ENCODE results near the gene POU2F1.

DNA sequence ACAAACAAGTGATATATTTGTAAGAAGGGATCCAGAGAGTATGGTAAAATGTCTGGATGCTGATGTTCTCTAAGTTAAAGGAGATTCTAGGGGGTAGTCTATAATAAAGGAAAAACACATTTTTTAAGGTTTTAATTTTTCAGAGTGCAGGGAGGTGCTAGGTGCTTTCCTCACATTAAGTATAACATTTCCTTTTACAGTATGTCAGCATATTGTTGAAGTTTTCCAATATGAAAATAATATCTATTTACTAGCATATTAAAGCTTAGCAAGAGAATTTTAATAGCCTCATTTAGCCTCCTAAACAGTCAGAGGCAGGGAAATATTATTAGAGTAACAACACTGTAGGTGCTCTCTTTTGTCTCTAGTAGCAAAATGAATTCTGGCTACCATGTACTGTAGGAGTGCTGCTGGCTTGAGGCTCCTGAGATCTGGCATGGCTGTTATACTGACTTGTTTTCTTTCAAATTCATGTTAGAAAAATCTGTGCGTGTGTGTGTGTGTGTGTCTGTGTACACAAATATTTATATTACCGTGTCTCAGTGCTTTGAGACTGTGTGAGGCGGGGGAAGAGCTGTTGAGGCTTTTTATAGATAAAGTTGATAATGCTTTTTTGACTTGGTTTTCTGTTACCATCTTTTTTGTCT is 71.0 kb downstream of the POU2F1 start:
- no peak for TF ChIP-seq EZH2 (IDR thresholded peaks at IDR 0.05; ENCODE audit: low read depth, unreplicated experiment)
- TF ChIP-seq, protein P1, sequence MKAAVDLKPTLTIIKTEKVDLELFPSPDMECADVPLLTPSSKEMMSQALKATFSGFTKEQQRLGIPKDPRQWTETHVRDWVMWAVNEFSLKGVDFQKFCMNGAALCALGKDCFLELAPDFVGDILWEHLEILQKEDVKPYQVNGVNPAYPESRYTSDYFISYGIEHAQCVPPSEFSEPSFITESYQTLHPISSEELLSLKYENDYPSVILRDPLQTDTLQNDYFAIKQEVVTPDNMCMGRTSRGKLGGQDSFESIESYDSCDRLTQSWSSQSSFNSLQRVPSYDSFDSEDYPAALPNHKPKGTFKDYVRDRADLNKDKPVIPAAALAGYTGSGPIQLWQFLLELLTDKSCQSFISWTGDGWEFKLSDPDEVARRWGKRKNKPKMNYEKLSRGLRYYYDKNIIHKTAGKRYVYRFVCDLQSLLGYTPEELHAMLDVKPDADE (IDR thresholded peaks at IDR 0.05): no peak
- TF ChIP-seq, protein P2, sequence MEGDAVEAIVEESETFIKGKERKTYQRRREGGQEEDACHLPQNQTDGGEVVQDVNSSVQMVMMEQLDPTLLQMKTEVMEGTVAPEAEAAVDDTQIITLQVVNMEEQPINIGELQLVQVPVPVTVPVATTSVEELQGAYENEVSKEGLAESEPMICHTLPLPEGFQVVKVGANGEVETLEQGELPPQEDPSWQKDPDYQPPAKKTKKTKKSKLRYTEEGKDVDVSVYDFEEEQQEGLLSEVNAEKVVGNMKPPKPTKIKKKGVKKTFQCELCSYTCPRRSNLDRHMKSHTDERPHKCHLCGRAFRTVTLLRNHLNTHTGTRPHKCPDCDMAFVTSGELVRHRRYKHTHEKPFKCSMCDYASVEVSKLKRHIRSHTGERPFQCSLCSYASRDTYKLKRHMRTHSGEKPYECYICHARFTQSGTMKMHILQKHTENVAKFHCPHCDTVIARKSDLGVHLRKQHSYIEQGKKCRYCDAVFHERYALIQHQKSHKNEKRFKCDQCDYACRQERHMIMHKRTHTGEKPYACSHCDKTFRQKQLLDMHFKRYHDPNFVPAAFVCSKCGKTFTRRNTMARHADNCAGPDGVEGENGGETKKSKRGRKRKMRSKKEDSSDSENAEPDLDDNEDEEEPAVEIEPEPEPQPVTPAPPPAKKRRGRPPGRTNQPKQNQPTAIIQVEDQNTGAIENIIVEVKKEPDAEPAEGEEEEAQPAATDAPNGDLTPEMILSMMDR (conservative IDR thresholded peaks at IDR 0.05; ENCODE audit: low read depth in 2 of 2): no peak
- TF ChIP-seq EZH2phosphoT487 (IDR thresholded peaks at IDR 0.05; ENCODE audit: unreplicated experiment): no peak
- TF ChIP-seq NANOG (IDR thresholded peaks at IDR 0.05; ENCODE audit: borderline replicate concordance): no peak
- TF ChIP-seq POLR2AphosphoS5 (IDR thresholded peaks at IDR 0.05; ENCODE audit: low read depth): no peak
- TF ChIP-seq, protein P3, sequence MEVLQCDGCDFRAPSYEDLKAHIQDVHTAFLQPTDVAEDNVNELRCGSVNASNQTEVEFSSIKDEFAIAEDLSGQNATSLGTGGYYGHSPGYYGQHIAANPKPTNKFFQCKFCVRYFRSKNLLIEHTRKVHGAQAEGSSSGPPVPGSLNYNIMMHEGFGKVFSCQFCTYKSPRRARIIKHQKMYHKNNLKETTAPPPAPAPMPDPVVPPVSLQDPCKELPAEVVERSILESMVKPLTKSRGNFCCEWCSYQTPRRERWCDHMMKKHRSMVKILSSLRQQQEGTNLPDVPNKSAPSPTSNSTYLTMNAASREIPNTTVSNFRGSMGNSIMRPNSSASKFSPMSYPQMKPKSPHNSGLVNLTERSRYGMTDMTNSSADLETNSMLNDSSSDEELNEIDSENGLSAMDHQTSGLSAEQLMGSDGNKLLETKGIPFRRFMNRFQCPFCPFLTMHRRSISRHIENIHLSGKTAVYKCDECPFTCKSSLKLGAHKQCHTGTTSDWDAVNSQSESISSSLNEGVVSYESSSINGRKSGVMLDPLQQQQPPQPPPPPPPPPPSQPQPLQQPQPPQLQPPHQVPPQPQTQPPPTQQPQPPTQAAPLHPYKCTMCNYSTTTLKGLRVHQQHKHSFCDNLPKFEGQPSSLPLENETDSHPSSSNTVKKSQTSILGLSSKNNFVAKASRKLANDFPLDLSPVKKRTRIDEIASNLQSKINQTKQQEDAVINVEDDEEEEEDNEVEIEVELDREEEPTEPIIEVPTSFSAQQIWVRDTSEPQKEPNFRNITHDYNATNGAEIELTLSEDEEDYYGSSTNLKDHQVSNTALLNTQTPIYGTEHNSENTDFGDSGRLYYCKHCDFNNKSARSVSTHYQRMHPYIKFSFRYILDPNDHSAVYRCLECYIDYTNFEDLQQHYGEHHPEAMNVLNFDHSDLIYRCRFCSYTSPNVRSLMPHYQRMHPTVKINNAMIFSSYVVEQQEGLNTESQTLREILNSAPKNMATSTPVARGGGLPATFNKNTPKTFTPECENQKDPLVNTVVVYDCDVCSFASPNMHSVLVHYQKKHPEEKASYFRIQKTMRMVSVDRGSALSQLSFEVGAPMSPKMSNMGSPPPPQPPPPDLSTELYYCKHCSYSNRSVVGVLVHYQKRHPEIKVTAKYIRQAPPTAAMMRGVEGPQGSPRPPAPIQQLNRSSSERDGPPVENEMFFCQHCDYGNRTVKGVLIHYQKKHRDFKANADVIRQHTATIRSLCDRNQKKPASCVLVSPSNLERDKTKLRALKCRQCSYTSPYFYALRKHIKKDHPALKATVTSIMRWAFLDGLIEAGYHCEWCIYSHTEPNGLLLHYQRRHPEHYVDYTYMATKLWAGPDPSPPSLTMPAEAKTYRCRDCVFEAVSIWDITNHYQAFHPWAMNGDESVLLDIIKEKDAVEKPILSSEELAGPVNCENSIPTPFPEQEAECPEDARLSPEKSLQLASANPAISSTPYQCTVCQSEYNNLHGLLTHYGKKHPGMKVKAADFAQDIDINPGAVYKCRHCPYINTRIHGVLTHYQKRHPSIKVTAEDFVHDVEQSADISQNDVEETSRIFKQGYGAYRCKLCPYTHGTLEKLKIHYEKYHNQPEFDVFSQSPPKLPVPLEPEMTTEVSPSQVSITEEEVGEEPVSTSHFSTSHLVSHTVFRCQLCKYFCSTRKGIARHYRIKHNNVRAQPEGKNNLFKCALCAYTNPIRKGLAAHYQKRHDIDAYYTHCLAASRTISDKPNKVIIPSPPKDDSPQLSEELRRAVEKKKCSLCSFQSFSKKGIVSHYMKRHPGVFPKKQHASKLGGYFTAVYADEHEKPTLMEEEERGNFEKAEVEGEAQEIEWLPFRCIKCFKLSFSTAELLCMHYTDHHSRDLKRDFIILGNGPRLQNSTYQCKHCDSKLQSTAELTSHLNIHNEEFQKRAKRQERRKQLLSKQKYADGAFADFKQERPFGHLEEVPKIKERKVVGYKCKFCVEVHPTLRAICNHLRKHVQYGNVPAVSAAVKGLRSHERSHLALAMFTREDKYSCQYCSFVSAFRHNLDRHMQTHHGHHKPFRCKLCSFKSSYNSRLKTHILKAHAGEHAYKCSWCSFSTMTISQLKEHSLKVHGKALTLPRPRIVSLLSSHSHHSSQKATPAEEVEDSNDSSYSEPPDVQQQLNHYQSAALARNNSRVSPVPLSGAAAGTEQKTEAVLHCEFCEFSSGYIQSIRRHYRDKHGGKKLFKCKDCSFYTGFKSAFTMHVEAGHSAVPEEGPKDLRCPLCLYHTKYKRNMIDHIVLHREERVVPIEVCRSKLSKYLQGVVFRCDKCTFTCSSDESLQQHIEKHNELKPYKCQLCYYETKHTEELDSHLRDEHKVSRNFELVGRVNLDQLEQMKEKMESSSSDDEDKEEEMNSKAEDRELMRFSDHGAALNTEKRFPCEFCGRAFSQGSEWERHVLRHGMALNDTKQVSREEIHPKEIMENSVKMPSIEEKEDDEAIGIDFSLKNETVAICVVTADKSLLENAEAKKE (CRISPR knock-in tag; IDR thresholded peaks at IDR 0.05): no peak
